ENCODE results near the gene CREBL2. TPM values are rescaled to one million over a fixed set of nuclear protein-coding genes. Genes with fewer than 3 reads are reported as not detected.
"Not testable (repeated sequence)": the region's sequence is repeated elsewhere in the genome, so short reads cannot be mapped to it uniquely, and the experiment has no call there.

The CREBL2 gene
- total and polyA plus RNA-seq, 7 experiments from 2014 or later = 17.3 to 46.5 (median 35.9) TPM

DNA sequence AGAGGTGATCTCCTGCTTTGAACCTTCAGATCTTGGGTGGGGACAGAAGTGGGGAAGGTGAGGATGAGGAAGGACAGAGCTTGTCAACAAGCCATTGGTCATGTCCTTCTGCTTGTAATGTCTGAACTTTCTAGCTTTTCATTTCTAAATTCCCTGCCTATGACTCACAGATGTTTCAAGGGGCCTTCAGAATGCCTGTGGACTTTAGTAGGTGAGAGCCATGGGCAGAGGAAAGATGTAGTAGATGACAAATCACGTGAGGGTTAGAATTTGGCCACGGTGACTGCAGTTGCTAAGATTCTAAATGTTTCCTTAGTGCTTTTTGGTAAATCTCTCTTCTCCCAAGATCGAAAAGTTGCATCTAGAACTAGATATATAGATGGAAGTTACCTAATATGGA is 18.7 kb upstream of the CREBL2 start:
- ChIA-PET POLR2A (interaction anchor here (1.2 kb wide), 1 partner anchor 123 kb away, joined by 3 read pairs; no protein-coding TSS in a partner anchor), CTCF (no interaction called here)
- H3K27ac ChIP-seq (ENCODE audit: low read depth, low read length) = no peak overlapping the region
- Mint-ChIP-seq H3K9me3 (peaks cover 0 to 12% (median 0%) of the 10 kb centered on the region in 11 donors), H3K27me3 (peaks cover 0 to 14% (median 5%) of the 10 kb centered on the region in 5 donors), H3K4me1 (peaks cover 0 to 4% (median 0%) of the 10 kb centered on the region in 7 donors), H3K4me3 (no peak overlapping the region), H3K36me3 (peaks cover 0 to 4% (median 0%) of the 10 kb centered on the region in 5 donors), H3K27ac (no peak overlapping the region)
- ATAC-seq (no peak), DNase-seq (no peak)
- no peaks in the 10 kb centered on the region for H3K4me1 ChIP-seq (ENCODE audit: control insufficient read depth in 2 of 2, insufficient read depth in 2 of 2, low read length in 2 of 2)
- intact Hi-C loops (cut with micrococcal nuclease) = no loop called here
- no peak overlapping the region for H3K4me3 ChIP-seq (ENCODE audit: low read length)
- H3K9me3 ChIP-seq (ENCODE audit: control insufficient read depth in 2 of 3, low read length in 3 of 3) = no peaks in the 10 kb centered on the region
- H3K36me3 ChIP-seq (ENCODE audit: control insufficient read depth in 2 of 3, insufficient read depth in 3 of 3, low read length in 3 of 3) = no peaks in the 10 kb centered on the region
- H3K27me3 ChIP-seq (ENCODE audit: control insufficient read depth in 2 of 2, insufficient read depth in 2 of 2, low read length in 2 of 2) = no peaks in the 10 kb centered on the region

DNA sequence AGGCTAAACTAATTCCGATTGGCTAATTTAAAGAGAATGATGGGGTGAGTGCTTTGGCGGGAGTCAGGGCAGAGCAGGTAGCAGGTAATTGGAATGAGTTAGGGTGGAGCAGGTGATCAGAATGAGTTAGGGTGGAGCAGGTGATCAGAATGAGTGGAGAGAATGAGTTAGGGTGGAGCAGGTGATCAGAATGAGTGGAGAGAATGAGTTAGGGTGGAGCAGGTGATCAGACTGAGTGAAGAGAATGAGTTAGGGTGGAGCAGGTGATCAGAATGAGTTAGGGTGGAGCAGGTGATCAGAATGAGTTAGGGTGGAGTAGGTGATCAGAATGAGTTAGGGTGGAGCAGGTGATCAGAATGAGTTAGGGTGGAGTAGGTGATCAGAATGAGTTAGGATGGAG is 15.7 kb upstream of the CREBL2 start:
- H3K27ac ChIP-seq (ENCODE audit: low read depth, low read length); H3K9me3 Mint-ChIP-seq; H3K27me3 ChIP-seq (ENCODE audit: control insufficient read depth in 2 of 2, insufficient read depth in 2 of 2, low read length in 2 of 2); POLR2A ChIA-PET; intact Hi-C loops (cut with micrococcal nuclease); CTCF ChIA-PET; H3K4me3 Mint-ChIP-seq; H3K4me1 ChIP-seq (ENCODE audit: control insufficient read depth in 2 of 2, insufficient read depth in 2 of 2, low read length in 2 of 2); H3K9me3 ChIP-seq (ENCODE audit: control insufficient read depth in 2 of 3, low read length in 3 of 3); H3K4me1 Mint-ChIP-seq; H3K36me3 Mint-ChIP-seq; H3K4me3 ChIP-seq (ENCODE audit: low read length); ATAC-seq; DNase-seq; H3K36me3 ChIP-seq (ENCODE audit: control insufficient read depth in 2 of 3, insufficient read depth in 3 of 3, low read length in 3 of 3): not testable (repeated sequence)
- Mint-ChIP-seq H3K27ac (peak overlapping the region in 1 of 9 donors; percentile 7), H3K27me3 (peaks cover 0 to 11% (median 0%) of the 10 kb centered on the region in 5 donors)

DNA sequence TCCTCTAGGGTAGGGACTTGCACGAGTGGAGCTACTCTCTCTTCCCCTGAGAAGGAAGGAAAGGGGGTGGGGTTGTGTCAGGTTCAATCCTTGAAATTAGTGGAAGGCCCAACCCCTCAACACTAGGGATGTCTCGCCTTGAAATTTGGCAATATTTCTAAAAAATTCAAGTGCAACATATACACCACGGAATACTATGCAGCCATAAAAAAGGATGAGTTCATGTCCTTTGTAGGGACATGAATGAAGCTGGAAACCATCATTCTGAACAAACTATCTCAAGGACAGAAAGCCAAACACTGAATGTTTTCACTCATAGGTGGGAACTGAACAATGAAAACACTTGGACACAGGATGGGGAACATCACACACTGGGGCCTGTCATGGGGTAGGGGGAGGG is 15.1 kb upstream of the CREBL2 start:
- H3K36me3 Mint-ChIP-seq; POLR2A ChIA-PET; H3K27me3 ChIP-seq (ENCODE audit: control insufficient read depth in 2 of 2, insufficient read depth in 2 of 2, low read length in 2 of 2); H3K4me3 Mint-ChIP-seq; H3K36me3 ChIP-seq (ENCODE audit: control insufficient read depth in 2 of 3, insufficient read depth in 3 of 3, low read length in 3 of 3); H3K4me3 ChIP-seq (ENCODE audit: low read length); DNase-seq; H3K4me1 ChIP-seq (ENCODE audit: control insufficient read depth in 2 of 2, insufficient read depth in 2 of 2, low read length in 2 of 2); H3K27ac ChIP-seq (ENCODE audit: low read depth, low read length); intact Hi-C loops (cut with micrococcal nuclease); H3K27ac Mint-ChIP-seq; H3K27me3 Mint-ChIP-seq; H3K9me3 Mint-ChIP-seq; H3K9me3 ChIP-seq (ENCODE audit: control insufficient read depth in 2 of 3, low read length in 3 of 3); ATAC-seq; H3K4me1 Mint-ChIP-seq: not testable (repeated sequence)
- CTCF ChIA-PET = interaction anchor here (0.6 kb wide), 1 partner anchor 231 kb away, joined by 3 read pairs; no protein-coding TSS in a partner anchor

- Mint-ChIP-seq H3K9me3 (peaks cover 0 to 3% (median 0%) of the 10 kb centered on the region in 11 donors), H3K27me3 (peaks cover 0 to 5% (median 0%) of the 10 kb centered on the region in 5 donors), H3K4me3 (no peak overlapping the region), H3K27ac (no peak overlapping the region), H3K36me3 (no peaks in the 10 kb centered on the region), H3K4me1 (peaks cover 0 to 2% (median 0%) of the 10 kb centered on the region in 7 donors)
- Histone ChIP-seq H3K9me3 (ENCODE audit: control insufficient read depth in 2 of 3, low read length in 3 of 3) (no peaks in the 10 kb centered on the region), H3K36me3 (ENCODE audit: control insufficient read depth in 2 of 3, insufficient read depth in 3 of 3, low read length in 3 of 3) (no peaks in the 10 kb centered on the region), H3K4me3 (ENCODE audit: low read length) (no peak overlapping the region), H3K27ac (ENCODE audit: low read depth, low read length) (no peak overlapping the region), H3K27me3 (ENCODE audit: control insufficient read depth in 2 of 2, insufficient read depth in 2 of 2, low read length in 2 of 2) (no peaks in the 10 kb centered on the region), H3K4me1 (ENCODE audit: control insufficient read depth in 2 of 2, insufficient read depth in 2 of 2, low read length in 2 of 2) (no peaks in the 10 kb centered on the region)
- DNase-seq (no peak), ATAC-seq (no peak)
- ChIA-PET CTCF (no interaction called here), POLR2A (interaction anchor here (0.7 kb wide), 1 partner anchor 14 kb away, joined by 4 read pairs; no protein-coding TSS in a partner anchor)
- intact Hi-C loops (cut with micrococcal nuclease) = no loop called here
These were observed 12.8 kb upstream of the CREBL2 start for GRCh38 chr12:12598864-12599263.

- CTCF ChIA-PET = interaction anchor here (1.0 kb wide), 1 partner anchor 133 kb away, joined by 3 read pairs; no protein-coding TSS in a partner anchor
- intact Hi-C loops (cut with micrococcal nuclease) = no loop called here
These were observed 11.7 kb upstream of the CREBL2 start for GRCh38 chr12:12599750-12600643.

DNA sequence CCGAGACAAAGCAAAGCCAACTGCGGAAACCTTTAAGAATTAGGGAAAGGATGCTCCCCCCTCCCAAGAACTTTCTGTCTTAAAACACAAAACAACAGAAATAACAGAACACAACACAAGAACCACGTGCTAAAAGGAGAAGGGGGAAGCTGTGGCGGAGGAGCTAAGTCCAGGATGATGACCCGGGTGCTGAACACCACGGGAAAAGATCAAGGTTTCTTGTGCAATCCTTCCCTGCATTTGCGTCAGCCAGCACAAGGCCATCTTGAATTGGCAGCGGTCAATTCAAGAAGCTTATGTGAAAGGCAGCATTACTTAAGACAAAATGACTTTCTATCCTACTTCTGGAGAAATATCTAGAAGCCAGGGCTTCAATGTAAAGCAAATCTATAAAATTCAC is 11.0 kb upstream of the CREBL2 start:
- Histone ChIP-seq H3K27me3 (ENCODE audit: control insufficient read depth in 2 of 2, insufficient read depth in 2 of 2, low read length in 2 of 2) (no peaks in the 10 kb centered on the region), H3K36me3 (ENCODE audit: control insufficient read depth in 2 of 3, insufficient read depth in 3 of 3, low read length in 3 of 3) (no peaks in the 10 kb centered on the region), H3K4me1 (ENCODE audit: control insufficient read depth in 2 of 2, insufficient read depth in 2 of 2, low read length in 2 of 2) (no peaks in the 10 kb centered on the region), H3K9me3 (ENCODE audit: control insufficient read depth in 2 of 3, low read length in 3 of 3) (no peaks in the 10 kb centered on the region), H3K27ac (ENCODE audit: low read depth, low read length) (no peak overlapping the region), H3K4me3 (ENCODE audit: low read length) (no peak overlapping the region)
- peaks cover 0 to 2% (median 0%) of the 10 kb centered on the region in 7 donors for H3K4me1 Mint-ChIP-seq
- ATAC-seq (no peak), DNase-seq (no peak)
- CTCF ChIA-PET = interaction anchor here (0.6 kb wide), 1 partner anchor 112 kb away, joined by 3 read pairs; no protein-coding TSS in a partner anchor
- H3K36me3 Mint-ChIP-seq = no peaks in the 10 kb centered on the region
- intact Hi-C loops (cut with micrococcal nuclease) = no loop called here
- no peaks in the 10 kb centered on the region for H3K27me3 Mint-ChIP-seq
- H3K4me3 Mint-ChIP-seq = no peak overlapping the region
- H3K9me3 Mint-ChIP-seq = peaks cover 0 to 3% (median 0%) of the 10 kb centered on the region in 11 donors
- H3K27ac Mint-ChIP-seq = no peak overlapping the region
- POLR2A ChIA-PET = interaction anchor here (1.0 to 1.8 kb wide), 2 partner anchors 11 to 117 kb away, joined by 3 to 8 read pairs; partner anchors contain the start of gene CREBL2

More at GRCh38 chr12:12599750-12600643, 11.7 kb upstream of the CREBL2 start:
- H3K36me3 Mint-ChIP-seq = no peaks in the 10 kb centered on the region
- ATAC-seq = no peak
- Histone ChIP-seq H3K9me3 (ENCODE audit: control insufficient read depth in 2 of 3, low read length in 3 of 3) (no peaks in the 10 kb centered on the region), H3K27ac (ENCODE audit: low read depth, low read length) (no peak overlapping the region), H3K36me3 (ENCODE audit: control insufficient read depth in 2 of 3, insufficient read depth in 3 of 3, low read length in 3 of 3) (no peaks in the 10 kb centered on the region), H3K27me3 (ENCODE audit: control insufficient read depth in 2 of 2, insufficient read depth in 2 of 2, low read length in 2 of 2) (no peaks in the 10 kb centered on the region), H3K4me3 (ENCODE audit: low read length) (no peak overlapping the region), H3K4me1 (ENCODE audit: control insufficient read depth in 2 of 2, insufficient read depth in 2 of 2, low read length in 2 of 2) (no peaks in the 10 kb centered on the region)
- peaks cover 0 to 2% (median 0%) of the 10 kb centered on the region in 5 donors for H3K27me3 Mint-ChIP-seq
- H3K27ac Mint-ChIP-seq = no peak overlapping the region
- no peak overlapping the region for H3K4me3 Mint-ChIP-seq
- peaks cover 0 to 3% (median 0%) of the 10 kb centered on the region in 11 donors for H3K9me3 Mint-ChIP-seq
- no peak for DNase-seq
- peaks cover 0 to 2% (median 0%) of the 10 kb centered on the region in 7 donors for H3K4me1 Mint-ChIP-seq
- POLR2A ChIA-PET = interaction anchor here (0.6 to 1.0 kb wide), 4 partner anchors 37 to 223 kb away, joined by 3 read pairs; partner anchors contain the start of gene DUSP16

Data from naive thymus-derived CD4-positive, alpha-beta T cell (primary cell).